Panc1 (cell line): ENCODE results near the gene MPO. TPM values are rescaled to one million over a fixed set of nuclear protein-coding genes. Genes with fewer than 3 reads are reported as not detected.

Experiments used
- ATAC-seq: fragments of 200-7000 bp; cut with Tn5 transposase; 2 replicates; pipeline ENCODE4 v1.9.1; 2020; ENCODE audit warnings: mild to moderate bottlenecking, moderate library complexity
- BruUV-seq: library from RNA; stranded (reverse); fragments of 400-500 nt; replicated peaks from 2 replicates; lab custom pipeline; 2021; lab: Mats Ljungman, UMichigan
- CTCF ChIA-PET: fragments of 300-600 bp; sonication (Branson Sonifier 250); formaldehyde crosslinking; loops from one replicate; lab custom pipeline; 2022; ENCODE audit warnings: antibody characterized with exemption; lab: Charles Lee
- POLR2A ChIA-PET: fragments of 300-600 bp; sonication (Branson Sonifier 250); formaldehyde crosslinking; loops from one replicate; lab custom pipeline; 2022; ENCODE audit warnings: antibody characterized with exemption; lab: Charles Lee
- DNase-seq: peaks from one replicate; pipeline ENCODE4 v3.0.0-alpha.2; 2010; ENCODE audit warnings: low read depth, low spot score
- H3K27ac ChIP-seq: 2 replicates; pipeline ENCODE4 v1.5.1; 2011; ENCODE audit warnings: mild to moderate bottlenecking, low read length, inconsistent platforms
- H3K27me3 ChIP-seq: fragments of 200-500 bp; sonication (Bioruptor generic); 2 replicates; pipeline ENCODE4 v1.6.0; 2014; ENCODE audit warnings: low read length, inconsistent platforms; ENCODE audit not compliant: control insufficient read depth, insufficient read depth
- H3K36me3 ChIP-seq: fragments of 200-500 bp; sonication (Bioruptor generic); 2 replicates; pipeline ENCODE4 v1.5.1; 2014; ENCODE audit warnings: inconsistent platforms, mild to moderate bottlenecking, low read length, moderate library complexity; ENCODE audit not compliant: control insufficient read depth, insufficient read depth
- H3K4me1 ChIP-seq: 2 replicates; pipeline ENCODE4 v1.5.1; 2011; ENCODE audit warnings: inconsistent platforms, mild to moderate bottlenecking, low read length, moderate library complexity; ENCODE audit not compliant: control insufficient read depth, insufficient read depth
- H3K4me3 ChIP-seq, 2 experiments: 2 replicates each; pipeline ENCODE4 v1.5.1; 2011 to 2012; ENCODE audit warnings: low read depth in 2 of 2, low read length in 2 of 2, mild to moderate bottlenecking in 2 of 2, inconsistent platforms in 1 of 2, moderate library complexity in 1 of 2
- H3K9me3 ChIP-seq: fragments of 200-500 bp; sonication (Bioruptor generic); 2 replicates; pipeline ENCODE4 v1.5.1; 2014; ENCODE audit warnings: low read depth, mild to moderate bottlenecking, inconsistent platforms, low read length, moderate library complexity; ENCODE audit not compliant: control insufficient read depth, insufficient read depth
- CTCF ChIP-seq: fragments of 450-650 bp; IDR thresholded peaks from 2 replicates; pipeline ENCODE4 v1.5.1; 2017; ENCODE audit warnings: mild to moderate bottlenecking
- POLR2AphosphoS5 ChIP-seq: IDR thresholded peaks from 2 replicates; pipeline ENCODE4 v1.6.1; 2012; ENCODE audit warnings: mild to moderate bottlenecking, low read depth, low read length, moderate library complexity
- REST ChIP-seq, 2 experiments: IDR thresholded peaks; 2 replicates each; pipeline ENCODE4 v1.6.1; 2011 to 2012; ENCODE audit warnings: low read depth in 2 of 2, control low read depth in 1 of 2, low read length in 1 of 2, mild to moderate bottlenecking in 1 of 2, moderate library complexity in 1 of 2; ENCODE audit not compliant: insufficient read depth in 1 of 2
- SIN3A ChIP-seq: IDR thresholded peaks from 2 replicates; pipeline ENCODE4 v1.6.1; 2012; ENCODE audit warnings: low read depth, mild to moderate bottlenecking, low read length, moderate library complexity, borderline replicate concordance; ENCODE audit not compliant: insufficient read depth
- TCF7L2 ChIP-seq: IDR thresholded peaks from 2 replicates; pipeline ENCODE4 v1.6.1; 2011; ENCODE audit warnings: mild to moderate bottlenecking, low read depth, low read length, inconsistent platforms
- in situ Hi-C: cut with HindIII; loops from 2 replicates; pipeline ENCODE4 v1.10.0; 2016; ENCODE audit warnings: low sequenced_read_pairs, low pct_unique_long_range_greater_than_20kb
- intact Hi-C: fragments of 100-400 bp; cut with micrococcal nuclease; formaldehyde crosslinking; loops from one replicate; pipeline ENCODE4 v1.10.0; 2022; ENCODE audit not compliant: unreplicated experiment
- total RNA-seq: library from RNA; stranded (reverse); gene quantifications from one replicate; pipeline ENCODE4 v1.2.1, GENCODE V29; 2021; ENCODE audit not compliant: unreplicated experiment

Gene MPO
- total RNA-seq, 1 experiment from 2014 or later: not detected

- ChIA-PET POLR2A (no interaction called here), CTCF (no interaction called here)
- Histone ChIP-seq H3K9me3 (no peaks in the 10 kb centered on the region), H3K27ac (no peak overlapping the region), H3K27me3 (no peaks in the 10 kb centered on the region), H3K36me3 (no peaks in the 10 kb centered on the region), H3K4me1 (no peaks in the 10 kb centered on the region), H3K4me3 (no peak overlapping the region)
- intact Hi-C loops (no loop called here), in situ Hi-C loops (no loop called here)
- no peak for DNase-seq
- no TSS peak for BruUV-seq
- no peak for ATAC-seq
- no peak for TF ChIP-seq TCF7L2
- TF ChIP-seq REST (IDR thresholded peaks at IDR 0.05; ENCODE audit: insufficient read depth in 1 of 2, low read depth in 2 of 2, low read length in 1 of 2): no peak
- TF ChIP-seq POLR2AphosphoS5: no peak
- no peak for TF ChIP-seq CTCF
These were observed 46.8 kb upstream of the MPO start for GRCh38 chr17:58327363-58328194.

GRCh38 chr17:58326609-58327362 lies 46.1 kb upstream of the MPO start:
- intact Hi-C loops: no loop called here
- no TSS peak for BruUV-seq

More at GRCh38 chr17:58326609-58327362, 46.1 kb upstream of the MPO start:
- TF ChIP-seq REST (IDR thresholded peaks at IDR 0.05; ENCODE audit: insufficient read depth in 1 of 2, low read depth in 2 of 2, low read length in 1 of 2) (peak in 1 of 2 experiments; percentile 37; a peak in 1 of 4 replicates), POLR2AphosphoS5 (no peak), TCF7L2 (no peak), CTCF (no peak), SIN3A (no peak)
- ATAC-seq: no peak
- CTCF ChIA-PET: no interaction called here
- DNase-seq: no peak
- H3K4me3 ChIP-seq: no peak overlapping the region
- no peaks in the 10 kb centered on the region for H3K4me1 ChIP-seq
- POLR2A ChIA-PET: interaction anchor here (0.6 kb wide), 1 partner anchor 24 kb away, joined by 5 read pairs; no protein-coding TSS in a partner anchor
- H3K36me3 ChIP-seq: no peaks in the 10 kb centered on the region
- no peaks in the 10 kb centered on the region for H3K27me3 ChIP-seq
- no peak overlapping the region for H3K27ac ChIP-seq
- H3K9me3 ChIP-seq: no peaks in the 10 kb centered on the region
- in situ Hi-C loops: no loop called here
